Activated CD8-positive, alpha-beta T cell treated with anti-CD3 and anti-CD28 coated beads for 36 hours (primary cell): ENCODE data around the gene ALDOA. TPM values are rescaled to one million over a fixed set of nuclear protein-coding genes. Genes with fewer than 3 reads are reported as not detected.
"Not testable (repeated sequence)": the region's sequence is repeated elsewhere in the genome, so short reads cannot be mapped to it uniquely, and the experiment has no call there.

ENCODE experiments used
- ATAC-seq: fragments of 200-7000 bp; cut with Tn5 transposase; one replicate; pipeline ENCODE4 v1.10.0; 2021; ENCODE audit warnings: mild to moderate bottlenecking, moderate library complexity
- CTCF ChIA-PET: fragments of 350-600 bp; sonication (Branson Sonifier 250); formaldehyde crosslinking; loops from one replicate; lab custom pipeline; 2021; ENCODE audit warnings: antibody characterized with exemption; lab: Charles Lee
- POLR2A ChIA-PET: fragments of 350-600 bp; sonication (Branson Sonifier 250); formaldehyde crosslinking; loops from one replicate; lab custom pipeline; 2021; ENCODE audit warnings: antibody characterized with exemption; lab: Charles Lee
- DNase-seq: peaks from one replicate; pipeline ENCODE4 v3.0.0-alpha.2; 2020
- H3K27ac Mint-ChIP-seq: one replicate; pipeline ENCODE4 v1.8.0; 2021; ENCODE audit warnings: mild to moderate bottlenecking, mixed read lengths
- H3K27me3 Mint-ChIP-seq: one replicate; pipeline ENCODE4 v1.8.0; 2021; ENCODE audit warnings: mixed read lengths
- H3K36me3 Mint-ChIP-seq: one replicate; pipeline ENCODE4 v1.8.0; 2021; ENCODE audit warnings: low read depth, mixed read lengths
- H3K4me1 Mint-ChIP-seq: one replicate; pipeline ENCODE4 v1.8.0; 2021; ENCODE audit warnings: low read depth, mixed read lengths
- H3K4me3 Mint-ChIP-seq: one replicate; pipeline ENCODE4 v1.8.0; 2021; ENCODE audit warnings: mild to moderate bottlenecking, moderate library complexity, mixed read lengths
- H3K9me3 Mint-ChIP-seq: one replicate; pipeline ENCODE4 v1.8.0; 2021; ENCODE audit warnings: mixed read lengths
- intact Hi-C: fragments of 100-400 bp; cut with micrococcal nuclease; formaldehyde crosslinking; loops from one replicate; pipeline ENCODE4 v1.10.0; 2022
- total RNA-seq, 2 experiments: library from RNA; stranded (reverse); gene quantifications; one replicate each; pipeline ENCODE4 v1.2.3, GENCODE V29; 2021
- TF ChIP-seq, protein P1 (sequence below): fragments of 200-600 bp; IDR thresholded peaks from one replicate; pipeline ENCODE4 v1.8.0; 2022; ENCODE audit warnings: antibody characterized with exemption, mild to moderate bottlenecking

ALDOA gene
- total RNA-seq, 2 experiments from 2014 or later, result 3,042 to 3,081 TPM

DNA sequence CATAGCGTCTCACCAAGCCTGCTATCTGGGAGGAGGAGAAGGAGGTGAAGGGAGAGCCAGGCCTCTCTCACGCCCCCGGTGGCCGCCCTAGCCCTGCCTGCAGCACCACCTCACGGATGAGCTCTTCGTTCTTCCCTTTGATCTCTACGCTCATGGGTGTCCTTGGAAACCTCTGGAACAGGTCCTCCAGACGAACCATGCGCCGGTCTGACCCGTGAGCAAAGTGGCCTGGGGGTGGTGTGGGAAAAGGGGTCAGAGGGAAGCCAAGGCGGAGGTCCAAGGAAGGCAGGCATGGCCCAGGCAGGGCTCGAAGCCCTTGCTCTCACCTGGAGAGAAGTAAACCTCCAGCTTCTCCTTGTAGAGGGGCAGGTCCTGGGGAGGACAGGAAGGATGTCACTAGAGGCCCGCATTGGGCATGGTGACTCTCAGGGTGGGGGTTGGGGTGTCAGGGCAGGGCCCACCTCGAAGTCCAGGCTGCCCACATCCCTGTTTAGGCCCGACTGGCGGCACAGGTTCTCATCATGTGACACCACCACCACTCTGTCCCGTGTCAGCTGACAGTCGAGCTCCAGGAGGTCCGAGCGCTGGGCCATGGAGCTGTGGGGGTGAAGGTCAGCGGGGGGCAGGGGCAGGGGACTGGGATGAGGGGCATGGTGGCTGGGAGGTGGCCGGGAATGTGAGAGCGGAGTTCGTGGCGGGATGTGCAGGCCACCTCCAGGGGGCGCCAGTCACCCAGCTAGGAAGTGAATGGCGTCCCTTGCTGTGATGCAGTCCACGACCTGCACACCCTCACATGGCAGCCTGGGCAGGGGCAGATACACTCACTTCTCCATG lies 46.9 kb downstream of the ALDOA start:
- POLR2A ChIA-PET, result interaction anchor here (0.6 to 1.4 kb wide), 9 partner anchors 9 to 260 kb away, joined by 3 to 10 read pairs (median 3); partner anchors contain the start of gene ALDOA
- H3K4me1 Mint-ChIP-seq, result peaks cover 6% of the 10 kb centered on the region
- H3K27me3 Mint-ChIP-seq, result no peaks in the 10 kb centered on the region
- CTCF ChIA-PET, result interaction anchor here (0.6 to 5.7 kb wide), 20 partner anchors 9 to 138 kb away, joined by 3 to 36 read pairs (median 4); partner anchors contain the start of genes C16orf92, CORO1A, MAPK3 and PPP4C
- peaks cover 7% of the 10 kb centered on the region for H3K36me3 Mint-ChIP-seq
- TF ChIP-seq, protein P1, sequence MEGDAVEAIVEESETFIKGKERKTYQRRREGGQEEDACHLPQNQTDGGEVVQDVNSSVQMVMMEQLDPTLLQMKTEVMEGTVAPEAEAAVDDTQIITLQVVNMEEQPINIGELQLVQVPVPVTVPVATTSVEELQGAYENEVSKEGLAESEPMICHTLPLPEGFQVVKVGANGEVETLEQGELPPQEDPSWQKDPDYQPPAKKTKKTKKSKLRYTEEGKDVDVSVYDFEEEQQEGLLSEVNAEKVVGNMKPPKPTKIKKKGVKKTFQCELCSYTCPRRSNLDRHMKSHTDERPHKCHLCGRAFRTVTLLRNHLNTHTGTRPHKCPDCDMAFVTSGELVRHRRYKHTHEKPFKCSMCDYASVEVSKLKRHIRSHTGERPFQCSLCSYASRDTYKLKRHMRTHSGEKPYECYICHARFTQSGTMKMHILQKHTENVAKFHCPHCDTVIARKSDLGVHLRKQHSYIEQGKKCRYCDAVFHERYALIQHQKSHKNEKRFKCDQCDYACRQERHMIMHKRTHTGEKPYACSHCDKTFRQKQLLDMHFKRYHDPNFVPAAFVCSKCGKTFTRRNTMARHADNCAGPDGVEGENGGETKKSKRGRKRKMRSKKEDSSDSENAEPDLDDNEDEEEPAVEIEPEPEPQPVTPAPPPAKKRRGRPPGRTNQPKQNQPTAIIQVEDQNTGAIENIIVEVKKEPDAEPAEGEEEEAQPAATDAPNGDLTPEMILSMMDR, result peak; percentile 92
- H3K4me3 Mint-ChIP-seq, result no peak overlapping the region
- H3K9me3 Mint-ChIP-seq, result no peaks in the 10 kb centered on the region
- intact Hi-C loops, result no loop called here
- peak; percentile 79 for ATAC-seq
- peak; percentile 75 for DNase-seq
- no peak overlapping the region for H3K27ac Mint-ChIP-seq

DNA sequence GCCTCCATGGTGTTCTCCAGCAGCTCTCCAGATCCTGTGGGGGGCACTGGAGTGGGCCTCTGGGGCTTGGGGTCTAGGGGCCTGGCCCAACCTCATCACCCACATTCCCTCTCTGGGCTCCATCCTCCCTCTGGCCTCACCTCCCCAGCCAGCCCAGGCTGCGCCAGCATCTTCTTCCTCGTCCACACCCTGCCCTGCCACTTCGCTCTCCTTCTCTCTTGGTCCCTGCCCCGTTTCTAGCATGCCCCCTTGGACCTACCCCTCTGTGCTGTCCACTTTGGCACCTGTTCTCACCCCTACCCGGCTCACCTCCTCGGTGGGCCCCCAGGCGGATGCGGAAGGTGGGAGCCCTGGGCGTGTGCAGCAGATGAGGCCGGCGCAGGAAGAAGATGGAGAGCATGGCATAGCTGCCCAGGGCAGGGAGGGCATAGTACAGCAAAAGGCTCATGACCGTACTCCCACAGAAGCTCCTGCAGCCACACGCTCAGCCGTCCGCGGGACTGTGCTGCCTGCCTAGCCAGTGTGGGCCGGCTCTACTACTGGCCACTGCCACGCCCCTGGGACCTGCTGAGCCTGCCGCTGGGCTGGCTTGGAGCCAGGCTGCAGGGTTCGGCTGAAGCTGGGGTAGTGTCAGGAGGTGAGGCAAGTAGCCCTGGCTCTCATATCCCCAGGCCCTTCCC lies 47.6 kb downstream of the ALDOA start, which contains the start of gene GDPD3:
Gene GDPD3, minus strand, starts transcription at position 507 of the 680 bp plus-strand sequence. Its CDS starts 59 bp downstream, at position 448.
- ChIA-PET POLR2A (interaction anchor here (0.7 to 1.4 kb wide), 7 partner anchors 8 to 48 kb away, joined by 3 to 6 read pairs (median 3); partner anchors contain the start of gene ALDOA), CTCF (interaction anchor here (0.6 to 5.7 kb wide), 14 partner anchors 8 to 73 kb away, joined by 3 to 36 read pairs (median 6); partner anchors contain the start of genes CORO1A, MAPK3, PPP4C and TBX6)
- no peaks in the 10 kb centered on the region for H3K27me3 Mint-ChIP-seq
- H3K4me1 Mint-ChIP-seq, result peaks cover 6% of the 10 kb centered on the region
- intact Hi-C loops, result no loop called here
- TF ChIP-seq, protein P1, result no peak
- ATAC-seq (no peak), DNase-seq (no peak)
- H3K36me3 Mint-ChIP-seq, result peaks cover 6% of the 10 kb centered on the region
- H3K9me3 Mint-ChIP-seq, result no peaks in the 10 kb centered on the region
- H3K4me3 Mint-ChIP-seq, result no peak within 1 kb of the TSS
- peak within 1 kb of the TSS; percentile 34 for H3K27ac Mint-ChIP-seq

DNA sequence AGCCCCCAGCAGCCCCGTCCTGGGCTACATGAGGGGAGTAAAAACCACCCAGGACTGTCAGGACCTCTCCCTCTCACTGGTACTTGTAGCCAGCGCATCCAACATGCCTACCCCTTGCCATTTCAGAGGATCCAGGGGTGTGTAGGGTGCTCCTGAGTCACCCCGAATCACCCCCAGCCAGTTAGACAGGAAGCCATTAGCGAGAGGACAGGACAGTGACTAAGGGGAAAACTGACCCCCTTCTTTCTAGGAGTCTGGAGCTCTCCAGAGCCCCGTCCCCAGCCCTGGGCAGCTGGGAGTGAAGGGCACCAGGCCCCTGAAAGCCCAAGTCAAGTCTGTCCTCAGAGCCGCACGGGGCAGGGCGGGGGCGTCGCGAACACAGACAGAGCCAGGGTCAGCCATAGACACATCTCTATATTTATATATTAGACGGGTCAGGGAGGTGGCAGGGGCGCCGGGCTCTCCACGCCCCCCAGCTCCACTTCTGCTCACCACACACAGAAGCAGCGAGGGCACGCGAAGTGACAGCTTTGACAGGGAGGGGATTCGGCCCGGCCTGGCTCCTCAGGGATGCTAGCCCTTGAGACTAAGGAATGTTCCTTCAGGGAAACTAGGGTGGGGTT lies 48.3 kb downstream of the ALDOA start:
- H3K4me1 Mint-ChIP-seq, result peaks cover 6% of the 10 kb centered on the region
- DNase-seq (no peak), ATAC-seq (no peak)
- intact Hi-C loops, result no loop called here
- TF ChIP-seq, protein P1, result no peak
- POLR2A ChIA-PET, result interaction anchor here (0.7 to 1.0 kb wide), 3 partner anchors 8 to 48 kb away, joined by 3 to 4 read pairs (median 3); partner anchors contain the start of gene ALDOA
- H3K27me3 Mint-ChIP-seq, result no peaks in the 10 kb centered on the region
- peaks cover 8% of the 10 kb centered on the region for H3K36me3 Mint-ChIP-seq
- H3K9me3 Mint-ChIP-seq, result no peaks in the 10 kb centered on the region
- no peak overlapping the region for H3K4me3 Mint-ChIP-seq
- CTCF ChIA-PET, result interaction anchor here (1.0 to 5.7 kb wide), 6 partner anchors 10 to 65 kb away, joined by 3 to 36 read pairs (median 12); partner anchors contain the start of gene TBX6
- peak overlapping the region; percentile 34 for H3K27ac Mint-ChIP-seq

DNA sequence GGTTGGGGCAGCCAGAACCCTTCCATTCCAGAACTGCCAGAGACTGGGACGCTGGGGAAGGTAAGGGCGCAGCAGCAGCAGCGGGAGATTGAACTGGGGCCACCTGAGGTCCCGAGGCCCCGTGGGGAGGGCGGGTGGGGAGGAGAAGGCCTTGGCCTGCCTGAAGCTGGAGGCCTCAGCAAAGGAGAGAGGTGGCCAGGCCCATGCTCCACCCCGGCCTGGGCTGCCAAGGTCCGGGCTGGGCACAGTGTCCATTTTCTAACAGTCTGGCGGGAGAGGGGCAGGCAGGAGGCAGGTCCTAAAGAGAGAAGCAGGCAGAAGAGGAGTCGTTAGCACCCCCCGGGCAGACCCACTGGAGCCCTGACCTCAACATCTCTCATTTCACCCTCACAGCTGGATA lies 48.9 kb downstream of the ALDOA start:
- Mint-ChIP-seq H3K4me1 (peaks cover 7% of the 10 kb centered on the region), H3K27me3 (no peaks in the 10 kb centered on the region), H3K36me3 (peaks cover 12% of the 10 kb centered on the region), H3K4me3 (no peak overlapping the region), H3K9me3 (no peaks in the 10 kb centered on the region), H3K27ac (no peak overlapping the region)
- ATAC-seq (no peak), DNase-seq (no peak)
- CTCF ChIA-PET, result interaction anchor here (2.8 to 5.7 kb wide), 2 partner anchors 11 to 22 kb away, joined by 21 to 36 read pairs; partner anchors contain the start of gene TBX6
- intact Hi-C loops, result no loop called here
- TF ChIP-seq, protein P1, result no peak
- POLR2A ChIA-PET, result no interaction called here

DNA sequence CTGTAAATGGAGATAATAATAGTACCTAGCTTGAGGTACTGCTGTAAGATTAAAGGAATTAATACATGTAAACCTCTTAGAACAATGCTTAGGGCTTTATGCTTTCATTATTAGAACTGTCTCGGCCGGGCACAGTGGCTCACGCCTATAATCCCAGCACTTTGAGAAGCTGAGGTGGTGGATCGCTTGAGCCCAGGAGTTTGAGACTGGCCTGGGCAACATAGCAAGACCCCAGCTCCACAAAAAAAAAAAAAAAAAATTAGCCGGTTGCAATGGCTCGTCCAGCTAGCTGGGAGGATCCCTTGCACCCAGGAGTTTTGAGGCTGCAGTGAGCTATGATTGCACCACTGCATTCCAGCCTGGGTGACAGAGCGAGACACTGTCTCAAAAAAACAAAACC lies 49.3 kb downstream of the ALDOA start:
- intact Hi-C loops, ATAC-seq, H3K9me3 Mint-ChIP-seq, H3K27me3 Mint-ChIP-seq, DNase-seq, H3K27ac Mint-ChIP-seq, H3K4me3 Mint-ChIP-seq, POLR2A ChIA-PET, H3K4me1 Mint-ChIP-seq: not testable (repeated sequence)
- CTCF ChIA-PET, result interaction anchor here (5.7 kb wide), 1 partner anchor 23 kb away, joined by 36 read pairs; the partner anchor contains the start of gene TBX6
- H3K36me3 Mint-ChIP-seq, result peaks cover 13% of the 10 kb centered on the region
